CD4-positive, alpha-beta T cell treated with Interleukin-1 beta for 1 hour (primary cell): ENCODE measurements around the gene SLC26A5.

ENCODE experiments used
- DNase-seq, 2 donors: peaks; one replicate each; pipeline ENCODE4 v3.0.0-alpha.2; 2020 to 2022

The SLC26A5 gene

GRCh38 chr7:103344453-103345149 is 101.4 kb downstream of the SLC26A5 start, which contains the start of gene DNAJC2:
Gene DNAJC2 (minus strand): TSS chr7:103344767. CDS start chr7:103344622, 145 bp downstream.
- DNase-seq, result peak; percentile 87

DNA sequence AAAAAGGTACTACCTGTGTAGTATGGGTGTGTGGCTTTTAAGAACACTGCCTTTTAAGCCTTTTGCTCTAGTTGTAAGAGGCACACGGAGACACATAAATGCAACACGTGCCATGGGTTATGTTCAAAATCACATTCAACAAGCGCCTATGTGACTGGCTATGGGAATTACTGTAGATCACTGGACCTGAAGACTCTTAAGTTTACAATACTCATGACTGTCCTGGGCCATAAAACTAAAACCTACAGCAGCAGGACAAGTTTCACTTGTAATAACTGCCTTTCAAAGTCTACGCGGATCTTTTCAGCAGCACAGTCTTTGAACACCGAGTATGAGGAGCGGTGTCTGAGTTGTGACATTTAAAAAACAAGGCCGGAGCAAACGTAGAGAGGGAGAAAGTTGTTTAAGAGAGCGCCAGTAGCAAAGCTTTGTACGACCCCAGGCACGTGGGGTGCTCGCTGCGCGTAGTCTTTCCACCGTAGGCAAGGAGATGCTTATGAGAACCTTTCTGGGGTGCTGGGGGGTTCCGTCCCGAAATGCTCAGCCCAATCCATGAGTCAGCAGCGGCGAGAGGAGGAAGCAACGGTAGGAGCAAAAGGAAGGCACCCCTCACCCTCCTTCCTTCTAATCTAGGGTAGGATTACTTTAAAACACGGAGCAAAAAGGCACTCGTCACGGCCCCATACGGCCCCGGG is 102.1 kb downstream of the SLC26A5 start:
- DNase-seq, result peak; percentile 30 to 35

DNA sequence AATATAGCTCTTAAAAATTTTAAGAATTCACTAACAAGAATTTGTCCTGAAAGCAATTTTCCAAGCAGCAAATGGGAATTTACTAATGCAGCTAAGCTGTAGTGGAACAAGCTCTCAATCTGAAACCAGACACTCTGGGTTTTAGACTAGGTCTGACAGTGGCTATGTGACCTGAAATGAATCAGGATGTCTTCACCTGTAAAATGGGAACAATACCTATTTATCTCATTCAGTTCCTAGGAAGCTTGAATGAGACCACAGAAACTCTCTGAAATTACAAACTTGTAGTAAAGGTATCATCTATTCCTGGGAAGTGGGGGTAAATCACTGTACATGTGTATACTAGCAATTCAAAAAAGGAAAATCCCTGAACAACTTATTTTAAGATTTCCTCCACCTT is 102.7 kb downstream of the SLC26A5 start:
- no peak for DNase-seq

- DNase-seq, result no peak
Observed at GRCh38 chr7:103341466-103341865, 104.5 kb downstream of the SLC26A5 start.

GRCh38 chr7:103338864-103339263 is 107.1 kb downstream of the SLC26A5 start:
- DNase-seq, result no peak

DNA sequence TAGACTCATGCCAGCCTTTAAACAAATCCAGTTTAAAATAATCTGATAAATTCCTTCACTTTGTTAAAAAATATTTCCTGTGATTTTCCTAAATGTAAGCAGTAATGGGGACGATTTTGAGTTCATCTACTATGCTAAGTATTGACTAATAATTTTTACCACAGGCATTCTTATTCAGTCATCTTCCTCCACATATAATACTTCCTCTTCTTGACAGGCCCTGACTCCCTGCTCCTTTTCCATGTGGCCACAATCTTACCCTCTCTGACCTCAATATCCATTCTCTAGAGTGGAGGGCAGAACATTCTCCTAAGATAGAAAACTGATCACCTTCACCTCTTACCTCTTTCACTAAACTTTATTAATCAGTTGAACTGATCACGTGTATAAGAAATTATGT is 109.2 kb downstream of the SLC26A5 start:
- no peak for DNase-seq

DNA sequence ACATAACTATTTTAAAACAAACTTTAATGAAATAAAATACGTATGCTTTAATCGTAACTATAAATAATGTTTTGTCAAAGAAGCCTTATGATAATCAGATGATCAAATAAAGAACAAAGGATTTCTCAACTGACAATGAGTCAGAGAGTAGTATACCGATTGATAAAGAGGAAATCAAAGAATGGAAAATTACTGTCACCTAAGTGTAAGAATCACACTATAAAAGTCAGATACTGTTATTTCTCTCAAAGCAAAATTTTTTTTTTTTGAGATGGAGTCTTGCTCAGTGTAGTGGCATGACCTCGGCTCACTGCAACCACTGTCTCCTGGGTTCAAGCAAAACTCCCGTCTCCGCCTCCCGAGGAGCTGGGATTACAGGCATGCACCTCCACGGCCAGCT is 120.3 kb downstream of the SLC26A5 start:
- no peak for DNase-seq
